Mucosa of stomach (tissue), 1 donor: ENCODE results near the gene WDR87.

Source experiments
- H3K27me3 ChIP-seq: one replicate; pipeline ENCODE4 v1.7.0; 2013; ENCODE audit warnings: mild to moderate bottlenecking, low read length; ENCODE audit not compliant: control insufficient read depth, insufficient read depth
- H3K36me3 ChIP-seq: one replicate; pipeline ENCODE4 v1.7.0; 2013; ENCODE audit warnings: low read length; ENCODE audit not compliant: control insufficient read depth, insufficient read depth
- H3K4me1 ChIP-seq: one replicate; pipeline ENCODE4 v1.7.0; 2013; ENCODE audit warnings: mild to moderate bottlenecking, low read length; ENCODE audit not compliant: control insufficient read depth, insufficient read depth
- H3K4me3 ChIP-seq: one replicate; pipeline ENCODE4 v1.7.0; 2013; ENCODE audit warnings: low read length
- H3K9ac ChIP-seq: one replicate; pipeline ENCODE4 v1.7.0; 2013; ENCODE audit warnings: mild to moderate bottlenecking, low read length, moderate library complexity
- H3K9me3 ChIP-seq: one replicate; pipeline ENCODE4 v1.7.0; 2013; ENCODE audit warnings: mild to moderate bottlenecking, low read length, moderate library complexity; ENCODE audit not compliant: control insufficient read depth
- donor health status: Pancreatic carcinoma.

Gene WDR87

GRCh38 chr19:37905946-37906868, at the start of gene WDR87:
Gene WDR87 (minus strand): TSS chr19:37906594. CDS start chr19:37898239, 8,355 bp downstream.
- Histone ChIP-seq H3K27me3 (no peaks in the 10 kb centered on the region), H3K9ac (peak within 1 kb of the TSS; percentile 70), H3K4me1 (peaks cover 13% of the 10 kb centered on the region), H3K36me3 (no peaks in the 10 kb centered on the region), H3K4me3 (peak within 1 kb of the TSS; percentile 85), H3K9me3 (no peaks in the 10 kb centered on the region)

- Histone ChIP-seq H3K9me3 (no peaks in the 10 kb centered on the region), H3K27me3 (no peaks in the 10 kb centered on the region), H3K9ac (no peak overlapping the region), H3K36me3 (no peaks in the 10 kb centered on the region), H3K4me3 (no peak overlapping the region), H3K4me1 (peaks cover 8% of the 10 kb centered on the region)
These were observed 49.6 kb upstream of the WDR87 start for GRCh38 chr19:37955986-37956385.

- H3K9me3 ChIP-seq, result no peaks in the 10 kb centered on the region
- no peak overlapping the region for H3K4me3 ChIP-seq
- H3K27me3 ChIP-seq, result no peaks in the 10 kb centered on the region
- H3K36me3 ChIP-seq, result no peaks in the 10 kb centered on the region
- peaks cover 8% of the 10 kb centered on the region for H3K4me1 ChIP-seq
- no peak overlapping the region for H3K9ac ChIP-seq
These were observed 48.1 kb upstream of the WDR87 start for GRCh38 chr19:37954421-37954874.

- H3K9me3 ChIP-seq, result no peaks in the 10 kb centered on the region
- H3K27me3 ChIP-seq, result no peaks in the 10 kb centered on the region
- no peak overlapping the region for H3K4me3 ChIP-seq
- H3K36me3 ChIP-seq, result no peaks in the 10 kb centered on the region
- H3K4me1 ChIP-seq, result peaks cover 8% of the 10 kb centered on the region
- no peak overlapping the region for H3K9ac ChIP-seq
These were observed 47.5 kb upstream of the WDR87 start for GRCh38 chr19:37953918-37954303.

GRCh38 chr19:37953171-37953917, 47.0 kb upstream of the WDR87 start:
- Histone ChIP-seq H3K4me3 (no peak overlapping the region), H3K9ac (no peak overlapping the region), H3K36me3 (no peaks in the 10 kb centered on the region), H3K9me3 (no peaks in the 10 kb centered on the region), H3K4me1 (peaks cover 8% of the 10 kb centered on the region), H3K27me3 (no peaks in the 10 kb centered on the region)

- Histone ChIP-seq H3K4me1 (peaks cover 17% of the 10 kb centered on the region), H3K9me3 (no peaks in the 10 kb centered on the region), H3K9ac (no peak overlapping the region), H3K36me3 (no peaks in the 10 kb centered on the region), H3K27me3 (no peaks in the 10 kb centered on the region), H3K4me3 (no peak overlapping the region)
These were observed 45.4 kb upstream of the WDR87 start for GRCh38 chr19:37951816-37952210.

GRCh38 chr19:37950471-37951175, 44.2 kb upstream of the WDR87 start:
- H3K36me3 ChIP-seq, result no peaks in the 10 kb centered on the region
- peaks cover 19% of the 10 kb centered on the region for H3K4me1 ChIP-seq
- H3K9me3 ChIP-seq, result no peaks in the 10 kb centered on the region
- no peak overlapping the region for H3K9ac ChIP-seq
- H3K4me3 ChIP-seq, result no peak overlapping the region
- H3K27me3 ChIP-seq, result no peaks in the 10 kb centered on the region

GRCh38 chr19:37948362-37948761, 42.0 kb upstream of the WDR87 start:
- Histone ChIP-seq H3K27me3 (no peaks in the 10 kb centered on the region), H3K9ac (no peak overlapping the region), H3K36me3 (no peaks in the 10 kb centered on the region), H3K4me3 (no peak overlapping the region), H3K4me1 (peaks cover 40% of the 10 kb centered on the region), H3K9me3 (no peaks in the 10 kb centered on the region)

- Histone ChIP-seq H3K9ac (no peak overlapping the region), H3K4me3 (no peak overlapping the region), H3K27me3 (no peaks in the 10 kb centered on the region), H3K4me1 (peaks cover 45% of the 10 kb centered on the region), H3K9me3 (no peaks in the 10 kb centered on the region), H3K36me3 (no peaks in the 10 kb centered on the region)
These were observed 41.4 kb upstream of the WDR87 start for GRCh38 chr19:37947778-37948177.

GRCh38 chr19:37946132-37946531, 39.7 kb upstream of the WDR87 start:
- Histone ChIP-seq H3K36me3 (no peaks in the 10 kb centered on the region), H3K27me3 (no peaks in the 10 kb centered on the region), H3K4me1 (peaks cover 50% of the 10 kb centered on the region), H3K9ac (no peak overlapping the region), H3K4me3 (no peak overlapping the region), H3K9me3 (no peaks in the 10 kb centered on the region)

- H3K4me3 ChIP-seq, result no peak overlapping the region
- no peak overlapping the region for H3K9ac ChIP-seq
- H3K27me3 ChIP-seq, result no peaks in the 10 kb centered on the region
- H3K36me3 ChIP-seq, result no peaks in the 10 kb centered on the region
- H3K4me1 ChIP-seq, result peaks cover 69% of the 10 kb centered on the region
- H3K9me3 ChIP-seq, result no peaks in the 10 kb centered on the region
These were observed 37.1 kb upstream of the WDR87 start for GRCh38 chr19:37943480-37943879.

GRCh38 chr19:37942516-37942902, 36.1 kb upstream of the WDR87 start:
- H3K4me1 ChIP-seq, result peaks cover 66% of the 10 kb centered on the region
- no peak overlapping the region for H3K4me3 ChIP-seq
- H3K9me3 ChIP-seq, result no peaks in the 10 kb centered on the region
- H3K27me3 ChIP-seq, result no peaks in the 10 kb centered on the region
- no peak overlapping the region for H3K9ac ChIP-seq
- H3K36me3 ChIP-seq, result no peaks in the 10 kb centered on the region
